CD14-positive monocyte (primary cell): Measurements from ENCODE around the gene CDS2. TPM values are rescaled to one million over a fixed set of nuclear protein-coding genes. Genes with fewer than 3 reads are reported as not detected.

Source experiments
- DNase-seq, 3 donors: peaks; one replicate each; pipeline ENCODE4 v3.0.0-alpha.2; 2011 to 2022
- H2AFZ ChIP-seq: 2 replicates; pipeline ENCODE4 v1.6.0; 2012; ENCODE audit warnings: mild to moderate bottlenecking, low read depth, low read length, inconsistent platforms; ENCODE audit not compliant: insufficient read depth, poor library complexity, severe bottlenecking
- H3K27ac ChIP-seq, 2 donors: 1 replicate in 1 of 2; 2 replicates in 1 of 2; pipeline ENCODE4 v1.5.1; 2012 to 2013; ENCODE audit warnings: low read length in 2 of 2, control low read depth in 1 of 2, inconsistent platforms in 1 of 2, low read depth in 1 of 2, mild to moderate bottlenecking in 1 of 2
- H3K27me3 ChIP-seq, 2 donors: one replicate each; pipeline versions ENCODE4 v1.6.0 to v1.6.1; 2011 to 2013; ENCODE audit warnings: low read length in 2 of 2; ENCODE audit not compliant: control insufficient read depth in 2 of 2, insufficient read depth in 2 of 2
- H3K36me3 ChIP-seq, 2 donors: replicated peaks in 1 of 2; 1 replicate in 1 of 2; 2 replicates in 1 of 2; pipeline versions ENCODE4 v1.5.1 to v1.6.1; 2012 to 2013; ENCODE audit warnings: low read length in 2 of 2, control low read depth in 1 of 2, inconsistent platforms in 1 of 2, mild to moderate bottlenecking in 1 of 2; ENCODE audit not compliant: insufficient read depth in 2 of 2, control insufficient read depth in 1 of 2
- H3K4me1 ChIP-seq, 2 donors: 1 replicate in 1 of 2; 2 replicates in 1 of 2; pipeline versions ENCODE4 v1.5.1 to v1.6.1; 2012 to 2013; ENCODE audit warnings: low read length in 2 of 2, control low read depth in 1 of 2, inconsistent platforms in 1 of 2, mild to moderate bottlenecking in 1 of 2, moderate library complexity in 1 of 2; ENCODE audit not compliant: insufficient read depth in 2 of 2, control insufficient read depth in 1 of 2
- H3K4me2 ChIP-seq: replicated peaks from 2 replicates; pipeline ENCODE3; 2012; ENCODE audit warnings: low read length, moderate library complexity, mild to moderate bottlenecking; ENCODE audit not compliant: poor library complexity, severe bottlenecking; ENCODE audit errors: extremely low read depth
- H3K4me3 ChIP-seq, 3 experiments: fragments of 200-600 bp in 1 of 3; sonication (generic) in 1 of 3; replicated peaks in 1 of 3; 1 replicate in 2 of 3; 2 replicates in 1 of 3; pipeline ENCODE4 v1.5.1; 2011 to 2013; ENCODE audit warnings: low read length in 3 of 3, mild to moderate bottlenecking in 3 of 3, control low read depth in 2 of 3, low read depth in 2 of 3, inconsistent platforms in 1 of 3, moderate library complexity in 1 of 3
- H3K79me2 ChIP-seq: 2 replicates; pipeline ENCODE4 v1.6.0; 2012; ENCODE audit warnings: mild to moderate bottlenecking, control low read depth, inconsistent platforms, low read length, moderate library complexity; ENCODE audit not compliant: insufficient read depth
- H3K9ac ChIP-seq: 2 replicates; pipeline ENCODE4 v1.6.0; 2017; ENCODE audit warnings: low read length, mild to moderate bottlenecking; ENCODE audit not compliant: insufficient read depth, poor library complexity, severe bottlenecking
- H3K9me3 ChIP-seq, 2 donors: replicated peaks in 1 of 2; 1 replicate in 1 of 2; 2 replicates in 1 of 2; pipeline versions ENCODE4 v1.5.1 to v1.6.1; 2012 to 2013; ENCODE audit warnings: low read length in 2 of 2, control low read depth in 1 of 2; ENCODE audit not compliant: control insufficient read depth in 1 of 2, insufficient read depth in 1 of 2
- H4K20me1 ChIP-seq: 2 replicates; pipeline ENCODE4 v1.6.0; 2012; ENCODE audit warnings: mild to moderate bottlenecking, low read length, control low read depth, moderate library complexity; ENCODE audit not compliant: insufficient read depth
- H3K27ac Mint-ChIP-seq, 7 donors: one replicate each; pipeline ENCODE4 v1.8.0; 2020; ENCODE audit warnings: mild to moderate bottlenecking in 7 of 7, mixed read lengths in 7 of 7, moderate library complexity in 6 of 7, inconsistent platforms in 2 of 7
- H3K27me3 Mint-ChIP-seq, 3 donors: one replicate each; pipeline ENCODE4 v1.8.0; 2021 to 2022; ENCODE audit warnings: low read depth in 3 of 3, mild to moderate bottlenecking in 3 of 3, mixed read lengths in 3 of 3, moderate library complexity in 3 of 3, inconsistent platforms in 1 of 3
- H3K36me3 Mint-ChIP-seq, 2 donors: one replicate each; pipeline ENCODE4 v1.8.0; 2020; ENCODE audit warnings: mixed read lengths in 2 of 2, inconsistent platforms in 1 of 2, mild to moderate bottlenecking in 1 of 2
- H3K4me1 Mint-ChIP-seq: one replicate; pipeline ENCODE4 v1.8.0; 2020; ENCODE audit warnings: mild to moderate bottlenecking, mixed read lengths
- H3K4me3 Mint-ChIP-seq, 2 donors: one replicate each; pipeline ENCODE4 v1.8.0; 2020; ENCODE audit warnings: mild to moderate bottlenecking in 2 of 2, mixed read lengths in 2 of 2, moderate library complexity in 1 of 2
- H3K9me3 Mint-ChIP-seq, 7 donors: one replicate each; pipeline ENCODE4 v1.8.0; 2020 to 2022; ENCODE audit warnings: mixed read lengths in 7 of 7, mild to moderate bottlenecking in 6 of 7, moderate library complexity in 6 of 7, inconsistent platforms in 2 of 7
- WGBS: methylation state at CpG from one replicate; pipeline ENCODE4 v1.1.5; 2013; ENCODE audit warnings: missing lambda C conversion rate; ENCODE audit not compliant: insufficient coverage; 5-methylcytosine and 5-hydroxymethylcytosine counted together
- intact Hi-C, 2 donors: fragments of 100-400 bp; cut with micrococcal nuclease; formaldehyde crosslinking; loops; one replicate each; pipeline versions ENCODE4 v1.15.0 to v1.15.1; 2023
- polyA plus RNA-seq, 3 donors: library from polyadenylated mRNA; depleted of rRNA in 1 of 3; unstranded in 2 of 3; stranded (reverse) in 1 of 3; fragments of 300-500 nt in 2 of 3; fragments of >200 nt in 1 of 3; fragmentation: Illumina TruSeq in 2 of 3; gene quantifications; 1 replicate in 2 of 3; 2 replicates in 1 of 3; pipeline ENCODE4 v1.2.3, GENCODE V29; 2012 to 2021
- TF ChIP-seq, protein P1 (sequence below): fragments of 200-600 bp; IDR thresholded peaks from one replicate; pipeline ENCODE4 v1.8.0; 2022; ENCODE audit warnings: antibody characterized with exemption, mild to moderate bottlenecking

CDS2 gene
- polyA plus RNA-seq, 3 donors, result 28.6 to 62.6 (median 54.4) TPM

GRCh38 chr20:5215672-5216304 lies 89.0 kb downstream of the CDS2 start:
- Histone ChIP-seq H3K4me3 (no peak overlapping the region), H3K27ac (peak overlapping the region in 1 of 2 donors; percentile 5), H3K9ac (no peak overlapping the region), H3K9me3 (no peaks in the 10 kb centered on the region), H3K79me2 (no peaks in the 10 kb centered on the region), H2AFZ (no peak overlapping the region), H3K4me1 (peaks cover 11 to 20% of the 10 kb centered on the region in 2 donors), H3K36me3 (peaks cover 0 to 5% of the 10 kb centered on the region in 2 donors), H3K27me3 (no peaks in the 10 kb centered on the region), H3K4me2 (no peak overlapping the region), H4K20me1 (no peaks in the 10 kb centered on the region)
- DNase-seq, result no peak
- WGBS, result 67% methylated on average over 2 of the region's 4 CpGs
- Mint-ChIP-seq H3K4me3 (no peak overlapping the region), H3K27ac (peak overlapping the region in 3 of 7 donors; percentile 3 to 68 (median 61)), H3K27me3 (peaks cover 0 to 2% (median 2%) of the 10 kb centered on the region in 3 donors), H3K4me1 (peaks cover 26% of the 10 kb centered on the region), H3K9me3 (no peaks in the 10 kb centered on the region), H3K36me3 (peaks cover 3% of the 10 kb centered on the region in 2 donors)
- TF ChIP-seq, protein P1, sequence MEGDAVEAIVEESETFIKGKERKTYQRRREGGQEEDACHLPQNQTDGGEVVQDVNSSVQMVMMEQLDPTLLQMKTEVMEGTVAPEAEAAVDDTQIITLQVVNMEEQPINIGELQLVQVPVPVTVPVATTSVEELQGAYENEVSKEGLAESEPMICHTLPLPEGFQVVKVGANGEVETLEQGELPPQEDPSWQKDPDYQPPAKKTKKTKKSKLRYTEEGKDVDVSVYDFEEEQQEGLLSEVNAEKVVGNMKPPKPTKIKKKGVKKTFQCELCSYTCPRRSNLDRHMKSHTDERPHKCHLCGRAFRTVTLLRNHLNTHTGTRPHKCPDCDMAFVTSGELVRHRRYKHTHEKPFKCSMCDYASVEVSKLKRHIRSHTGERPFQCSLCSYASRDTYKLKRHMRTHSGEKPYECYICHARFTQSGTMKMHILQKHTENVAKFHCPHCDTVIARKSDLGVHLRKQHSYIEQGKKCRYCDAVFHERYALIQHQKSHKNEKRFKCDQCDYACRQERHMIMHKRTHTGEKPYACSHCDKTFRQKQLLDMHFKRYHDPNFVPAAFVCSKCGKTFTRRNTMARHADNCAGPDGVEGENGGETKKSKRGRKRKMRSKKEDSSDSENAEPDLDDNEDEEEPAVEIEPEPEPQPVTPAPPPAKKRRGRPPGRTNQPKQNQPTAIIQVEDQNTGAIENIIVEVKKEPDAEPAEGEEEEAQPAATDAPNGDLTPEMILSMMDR, result no peak
- intact Hi-C loops, result loop anchor here in 1 of 2 donors (10.0 kb wide), 1 partner anchor 229 kb away; no protein-coding TSS in a partner anchor

GRCh38 chr20:5216663-5217062 lies 89.9 kb downstream of the CDS2 start:
- no peak for DNase-seq
- Histone ChIP-seq H4K20me1 (no peaks in the 10 kb centered on the region), H3K27ac (no peak overlapping the region), H3K4me1 (peaks cover 11 to 20% of the 10 kb centered on the region in 2 donors), H3K4me3 (no peak overlapping the region), H3K9ac (no peak overlapping the region), H3K79me2 (no peaks in the 10 kb centered on the region), H3K36me3 (peaks cover 0 to 5% of the 10 kb centered on the region in 2 donors), H3K9me3 (no peaks in the 10 kb centered on the region), H2AFZ (no peak overlapping the region), H3K27me3 (no peaks in the 10 kb centered on the region), H3K4me2 (no peak overlapping the region)
- Mint-ChIP-seq H3K4me3 (no peak overlapping the region), H3K27me3 (peaks cover 0 to 2% (median 2%) of the 10 kb centered on the region in 3 donors), H3K4me1 (peaks cover 26% of the 10 kb centered on the region), H3K9me3 (no peaks in the 10 kb centered on the region), H3K27ac (no peak overlapping the region), H3K36me3 (peaks cover 3% of the 10 kb centered on the region in 2 donors)
- intact Hi-C loops, result loop anchor here in 1 of 2 donors (10.0 kb wide), 1 partner anchor 228 kb away; no protein-coding TSS in a partner anchor
- WGBS, result 100% methylated on average over 3 of the region's 3 CpGs
- TF ChIP-seq, protein P1, result no peak
